Neural progenitor cell (in vitro differentiated cells): ENCODE data around the gene TADA1.

Experiments used
- EZH2 ChIP-seq: fragments of 200-600 bp; sonication (generic); IDR thresholded peaks from 2 replicates; pipeline ENCODE4 v1.6.1; 2017; ENCODE audit warnings: antibody characterized with exemption, mild to moderate bottlenecking, moderate library complexity
- TF ChIP-seq, protein P1 (sequence below): fragments of 200-600 bp; sonication (generic); IDR thresholded peaks from 2 replicates; pipeline ENCODE4 v1.5.1; 2017; ENCODE audit warnings: antibody characterized with exemption, mild to moderate bottlenecking

GRCh38 chr1:166914111-166914510, 38.0 kb upstream of the TADA1 start:
- TF ChIP-seq, protein P1, sequence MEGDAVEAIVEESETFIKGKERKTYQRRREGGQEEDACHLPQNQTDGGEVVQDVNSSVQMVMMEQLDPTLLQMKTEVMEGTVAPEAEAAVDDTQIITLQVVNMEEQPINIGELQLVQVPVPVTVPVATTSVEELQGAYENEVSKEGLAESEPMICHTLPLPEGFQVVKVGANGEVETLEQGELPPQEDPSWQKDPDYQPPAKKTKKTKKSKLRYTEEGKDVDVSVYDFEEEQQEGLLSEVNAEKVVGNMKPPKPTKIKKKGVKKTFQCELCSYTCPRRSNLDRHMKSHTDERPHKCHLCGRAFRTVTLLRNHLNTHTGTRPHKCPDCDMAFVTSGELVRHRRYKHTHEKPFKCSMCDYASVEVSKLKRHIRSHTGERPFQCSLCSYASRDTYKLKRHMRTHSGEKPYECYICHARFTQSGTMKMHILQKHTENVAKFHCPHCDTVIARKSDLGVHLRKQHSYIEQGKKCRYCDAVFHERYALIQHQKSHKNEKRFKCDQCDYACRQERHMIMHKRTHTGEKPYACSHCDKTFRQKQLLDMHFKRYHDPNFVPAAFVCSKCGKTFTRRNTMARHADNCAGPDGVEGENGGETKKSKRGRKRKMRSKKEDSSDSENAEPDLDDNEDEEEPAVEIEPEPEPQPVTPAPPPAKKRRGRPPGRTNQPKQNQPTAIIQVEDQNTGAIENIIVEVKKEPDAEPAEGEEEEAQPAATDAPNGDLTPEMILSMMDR, result no peak
- TF ChIP-seq EZH2, result no peak
